GM18498 (cell line): ENCODE results near the gene MBP.
A peak's percentile ranks its signal among the peaks of the same experiment; 100 is the strongest.

Experiments
- ATAC-seq: cut with Tn5 transposase; IDR thresholded peaks from one replicate; pipeline ENCODE4 v1.9.1; 2021; ENCODE audit warnings: mild to moderate bottlenecking, moderate library complexity; ENCODE audit not compliant: unreplicated experiment

Gene MBP

DNA sequence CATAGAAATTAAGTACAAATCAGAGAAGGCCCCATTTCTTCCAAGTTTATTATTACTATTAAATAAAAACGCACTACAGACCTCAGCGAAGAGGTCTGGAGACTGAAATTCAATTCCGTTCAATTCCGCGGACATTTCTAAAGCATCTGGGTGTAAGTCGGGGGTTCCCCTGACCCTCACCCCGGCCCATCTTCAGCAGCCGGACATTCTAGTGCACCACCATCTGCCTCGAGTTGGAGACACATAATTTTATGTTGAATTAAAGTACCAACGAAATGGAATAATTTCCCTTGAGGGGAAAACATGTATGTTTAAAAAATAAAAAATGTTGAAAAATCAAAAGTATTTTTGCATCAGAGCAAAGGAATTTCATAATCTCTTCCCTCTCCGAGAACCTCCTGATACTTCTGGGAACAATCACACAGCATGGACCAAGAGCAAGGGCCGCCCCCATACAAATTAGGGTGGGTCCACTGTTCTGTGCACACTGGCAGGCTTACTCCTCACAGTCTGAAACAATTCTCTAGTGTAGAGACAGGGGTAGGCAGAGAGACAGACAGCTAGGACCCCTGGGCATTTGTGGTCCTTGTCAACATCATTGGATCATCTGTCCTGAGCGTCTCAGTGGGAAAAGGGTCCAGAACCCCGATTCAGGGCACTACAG lies 29.3 kb downstream of the MBP start:
- no peak for ATAC-seq

- peak; percentile 81 for ATAC-seq
Observed at GRCh38 chr18:77102259-77103040, 30.1 kb downstream of the MBP start.

- ATAC-seq = peak; percentile 49
Observed at GRCh38 chr18:77101410-77102258, 30.9 kb downstream of the MBP start.

GRCh38 chr18:77100751-77101355 lies 31.7 kb downstream of the MBP start:
- ATAC-seq = no peak

DNA sequence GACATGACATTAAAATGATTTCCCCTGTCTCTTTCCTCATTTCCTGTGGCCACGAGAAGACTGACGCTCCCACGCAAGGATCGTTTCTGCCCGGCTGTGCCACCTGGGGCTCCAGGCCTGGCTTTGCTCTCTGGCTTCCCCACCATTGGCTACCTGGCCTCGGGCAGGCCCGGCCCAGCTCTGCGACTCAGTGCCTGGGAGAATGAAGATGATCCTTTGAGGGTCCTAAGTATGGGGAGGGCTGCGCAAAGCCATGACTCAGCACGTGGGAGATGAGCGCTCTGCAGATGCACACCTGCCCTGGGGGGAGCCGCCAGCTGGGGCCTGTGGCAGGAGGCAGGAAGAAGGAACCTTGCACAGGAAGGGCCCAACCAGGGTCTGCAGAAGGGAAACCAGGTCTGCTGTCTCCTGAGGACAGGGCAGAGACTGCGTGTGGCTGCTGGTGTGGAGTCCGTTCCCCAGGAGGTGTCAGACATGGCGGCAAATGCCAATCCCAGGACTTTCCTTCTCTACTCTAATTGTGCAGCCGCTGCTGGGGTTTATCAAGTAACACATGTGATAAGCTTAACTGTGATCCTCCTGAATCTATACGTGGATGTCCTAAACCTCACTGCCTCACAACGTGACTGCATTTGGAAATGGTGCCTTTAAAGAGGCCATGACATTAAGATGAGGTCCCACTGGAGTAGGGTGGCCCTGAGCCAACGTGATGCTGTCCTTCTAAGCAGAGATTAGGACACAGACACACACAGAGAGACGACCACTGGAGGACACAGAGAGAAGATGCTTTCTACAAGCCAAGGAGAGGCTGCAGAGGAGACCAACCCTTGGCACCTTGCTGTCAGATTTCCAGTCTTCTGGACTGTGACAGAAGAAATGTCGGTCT lies 32.9 kb downstream of the MBP start:
- no peak for ATAC-seq

GRCh38 chr18:77098538-77099174 lies 33.9 kb downstream of the MBP start:
- ATAC-seq = no peak

- ATAC-seq = no peak
Observed at GRCh38 chr18:77098029-77098428, 34.6 kb downstream of the MBP start.

DNA sequence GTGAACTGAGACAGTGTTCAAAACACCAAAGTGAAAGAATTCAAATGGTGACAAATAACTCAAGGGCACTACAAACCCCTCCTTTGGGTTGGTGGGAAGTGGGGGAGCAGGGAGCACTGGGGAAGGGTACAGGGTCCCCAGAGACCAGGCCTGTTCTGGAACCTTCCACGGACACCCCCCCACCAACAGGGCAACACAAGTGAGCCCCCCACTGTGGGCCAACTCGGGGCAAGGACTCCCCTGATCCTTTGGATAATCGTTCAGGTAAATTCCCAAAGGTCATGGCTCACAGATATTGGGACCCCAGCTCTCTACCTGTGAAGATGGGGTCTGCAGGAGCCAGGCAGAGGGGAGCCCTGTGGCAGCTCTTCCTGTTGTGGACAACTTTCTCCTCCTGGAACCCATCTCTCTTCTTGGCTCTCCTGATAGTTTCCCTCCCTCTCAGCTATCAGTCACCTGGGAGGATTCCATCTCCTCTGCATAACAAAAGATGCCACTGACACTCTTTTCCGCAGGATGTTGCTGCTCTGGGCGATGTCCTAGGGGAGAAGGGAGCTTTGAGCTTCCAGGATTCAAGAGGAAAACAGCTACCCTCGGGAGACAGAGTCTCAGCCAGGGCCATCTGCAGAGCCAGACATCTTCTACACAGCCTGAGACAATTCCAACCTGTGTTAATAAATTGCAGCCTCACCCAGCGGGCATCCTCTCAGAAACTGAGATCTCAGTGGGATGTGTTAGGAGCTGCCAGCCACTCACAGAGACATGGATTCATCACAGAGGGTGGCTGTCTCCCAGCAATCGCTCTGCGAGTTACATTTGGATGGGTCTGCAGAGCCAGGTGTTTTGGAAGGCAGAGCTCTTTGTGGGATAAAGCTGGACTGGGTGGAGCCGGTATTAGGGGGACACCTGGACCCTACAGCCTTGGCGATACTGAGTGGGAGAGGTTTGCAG lies 35.4 kb downstream of the MBP start:
- ATAC-seq = no peak

DNA sequence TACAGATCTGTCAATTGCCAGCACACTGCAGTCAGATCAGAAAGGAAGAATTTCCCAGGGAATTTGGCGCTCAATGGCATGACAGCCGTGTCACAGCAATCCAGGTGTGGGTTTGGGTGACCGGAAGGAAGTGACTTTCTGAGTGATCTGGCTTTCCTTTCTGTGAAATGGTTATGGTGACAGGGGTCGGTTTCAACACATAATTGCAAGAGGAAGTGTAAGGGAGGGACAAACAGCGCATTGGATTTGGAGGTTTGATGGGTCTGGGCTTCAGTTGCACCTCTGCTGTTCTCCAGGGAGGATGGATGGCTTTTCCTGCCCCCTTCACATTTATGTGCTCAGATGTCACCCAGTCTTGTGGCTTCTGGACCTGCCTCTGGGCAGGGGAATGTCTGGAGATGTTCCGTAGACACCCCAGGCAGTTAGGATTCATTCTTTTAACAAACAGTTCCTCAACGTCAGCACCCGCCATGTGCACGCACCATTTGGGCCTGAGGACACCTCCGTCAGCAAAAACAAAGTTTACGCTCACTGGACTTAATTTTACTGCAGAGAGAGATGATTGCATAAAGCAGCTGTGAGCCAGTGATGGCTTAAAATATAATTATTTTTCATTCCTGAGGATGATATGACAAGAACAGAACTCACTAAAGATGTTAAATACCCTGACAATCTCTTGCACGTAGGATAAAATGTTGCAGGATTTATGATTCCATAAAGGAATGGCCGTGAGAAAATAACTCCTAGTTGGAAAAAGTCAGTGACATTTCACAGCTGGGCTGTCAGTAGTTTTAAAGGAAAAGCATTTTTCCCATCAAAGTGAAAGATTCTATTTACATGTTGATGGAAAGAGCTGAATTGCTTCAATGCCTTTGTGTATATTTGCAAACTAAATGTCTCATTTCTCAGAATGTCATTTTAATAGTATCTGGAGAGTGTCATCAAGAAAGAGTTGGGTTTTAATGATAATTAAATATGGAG lies 36.9 kb downstream of the MBP start:
- no peak for ATAC-seq

DNA sequence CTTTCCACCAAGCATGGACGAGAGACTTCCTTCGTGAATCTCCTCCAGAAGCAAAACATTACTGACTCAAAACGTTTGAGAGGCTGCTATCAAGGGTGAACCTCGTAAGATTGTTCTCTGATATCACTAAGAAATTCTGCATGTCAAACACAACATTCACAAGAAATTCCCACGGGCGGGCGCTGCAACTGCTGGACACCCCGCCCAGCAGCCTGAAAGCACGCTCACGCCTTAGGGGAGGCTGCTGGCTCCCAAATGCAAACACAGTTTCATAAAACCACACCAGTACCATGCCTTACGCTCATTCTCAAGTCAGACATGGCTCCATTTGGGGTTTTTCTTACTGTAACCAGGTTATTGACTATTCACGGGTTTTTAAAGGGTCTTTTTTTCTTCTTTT lies 39.0 kb downstream of the MBP start:
- no peak for ATAC-seq

GRCh38 chr18:77093067-77093430 lies 39.5 kb downstream of the MBP start:
- ATAC-seq = no peak

- no peak for ATAC-seq
Observed at GRCh38 chr18:77092104-77093066, 40.2 kb downstream of the MBP start.

- ATAC-seq = no peak
Observed at GRCh38 chr18:77091366-77091765, 41.2 kb downstream of the MBP start.

- no peak for ATAC-seq
Observed at GRCh38 chr18:77090546-77091174, 41.9 kb downstream of the MBP start.

GRCh38 chr18:77089723-77090285 lies 42.8 kb downstream of the MBP start:
- ATAC-seq = no peak
